Liver (tissue), 3 donors: ENCODE data around the gene PCDHGB4.

Experiments used
- FOXA1 ChIP-seq: IDR thresholded peaks from 2 replicates; pipeline ENCODE4 v1.6.1; 2016; ENCODE audit warnings: antibody characterized with exemption
- RAD21 ChIP-seq, 2 donors: IDR thresholded peaks; 2 replicates each; pipeline ENCODE4 v1.6.1; 2016; ENCODE audit warnings: antibody characterized with exemption in 2 of 2, mild to moderate bottlenecking in 2 of 2
- YY1 ChIP-seq: IDR thresholded peaks from 2 replicates; pipeline ENCODE4 v1.6.1; 2016; ENCODE audit warnings: antibody characterized with exemption, mild to moderate bottlenecking
- TF ChIP-seq, protein P1 (sequence below): fragments of 150-350 bp; IDR thresholded peaks from 2 replicates; pipeline ENCODE4 v1.5.1; 2017; ENCODE audit warnings: improper control_type of control experiment, low read depth, low read length; ENCODE audit not compliant: missing input control
- TF ChIP-seq, protein P2 (sequence below): IDR thresholded peaks from 2 replicates; pipeline ENCODE4 v1.6.1; 2016; ENCODE audit warnings: antibody characterized with exemption, mild to moderate bottlenecking
- donor health status: healthy.
- donor health status: healthy.

DNA sequence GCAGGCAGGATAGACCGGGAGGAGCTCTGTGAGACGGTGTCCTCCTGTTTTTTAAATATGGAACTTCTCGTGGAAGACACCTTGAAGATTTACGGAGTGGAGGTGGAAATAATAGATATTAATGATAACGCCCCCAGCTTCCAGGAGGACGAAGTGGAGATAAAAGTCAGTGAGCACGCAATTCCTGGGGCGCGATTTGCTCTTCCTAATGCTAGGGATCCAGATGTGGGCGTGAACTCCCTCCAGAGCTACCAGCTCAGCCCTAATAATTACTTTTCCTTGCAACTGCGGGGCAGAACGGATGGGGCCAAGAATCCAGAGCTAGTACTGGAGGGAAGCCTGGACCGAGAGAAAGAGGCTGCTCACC, 34.0 kb downstream of the PCDHGB4 start:
- TF ChIP-seq, protein P1, sequence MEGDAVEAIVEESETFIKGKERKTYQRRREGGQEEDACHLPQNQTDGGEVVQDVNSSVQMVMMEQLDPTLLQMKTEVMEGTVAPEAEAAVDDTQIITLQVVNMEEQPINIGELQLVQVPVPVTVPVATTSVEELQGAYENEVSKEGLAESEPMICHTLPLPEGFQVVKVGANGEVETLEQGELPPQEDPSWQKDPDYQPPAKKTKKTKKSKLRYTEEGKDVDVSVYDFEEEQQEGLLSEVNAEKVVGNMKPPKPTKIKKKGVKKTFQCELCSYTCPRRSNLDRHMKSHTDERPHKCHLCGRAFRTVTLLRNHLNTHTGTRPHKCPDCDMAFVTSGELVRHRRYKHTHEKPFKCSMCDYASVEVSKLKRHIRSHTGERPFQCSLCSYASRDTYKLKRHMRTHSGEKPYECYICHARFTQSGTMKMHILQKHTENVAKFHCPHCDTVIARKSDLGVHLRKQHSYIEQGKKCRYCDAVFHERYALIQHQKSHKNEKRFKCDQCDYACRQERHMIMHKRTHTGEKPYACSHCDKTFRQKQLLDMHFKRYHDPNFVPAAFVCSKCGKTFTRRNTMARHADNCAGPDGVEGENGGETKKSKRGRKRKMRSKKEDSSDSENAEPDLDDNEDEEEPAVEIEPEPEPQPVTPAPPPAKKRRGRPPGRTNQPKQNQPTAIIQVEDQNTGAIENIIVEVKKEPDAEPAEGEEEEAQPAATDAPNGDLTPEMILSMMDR: no peak
- TF ChIP-seq, protein P2, sequence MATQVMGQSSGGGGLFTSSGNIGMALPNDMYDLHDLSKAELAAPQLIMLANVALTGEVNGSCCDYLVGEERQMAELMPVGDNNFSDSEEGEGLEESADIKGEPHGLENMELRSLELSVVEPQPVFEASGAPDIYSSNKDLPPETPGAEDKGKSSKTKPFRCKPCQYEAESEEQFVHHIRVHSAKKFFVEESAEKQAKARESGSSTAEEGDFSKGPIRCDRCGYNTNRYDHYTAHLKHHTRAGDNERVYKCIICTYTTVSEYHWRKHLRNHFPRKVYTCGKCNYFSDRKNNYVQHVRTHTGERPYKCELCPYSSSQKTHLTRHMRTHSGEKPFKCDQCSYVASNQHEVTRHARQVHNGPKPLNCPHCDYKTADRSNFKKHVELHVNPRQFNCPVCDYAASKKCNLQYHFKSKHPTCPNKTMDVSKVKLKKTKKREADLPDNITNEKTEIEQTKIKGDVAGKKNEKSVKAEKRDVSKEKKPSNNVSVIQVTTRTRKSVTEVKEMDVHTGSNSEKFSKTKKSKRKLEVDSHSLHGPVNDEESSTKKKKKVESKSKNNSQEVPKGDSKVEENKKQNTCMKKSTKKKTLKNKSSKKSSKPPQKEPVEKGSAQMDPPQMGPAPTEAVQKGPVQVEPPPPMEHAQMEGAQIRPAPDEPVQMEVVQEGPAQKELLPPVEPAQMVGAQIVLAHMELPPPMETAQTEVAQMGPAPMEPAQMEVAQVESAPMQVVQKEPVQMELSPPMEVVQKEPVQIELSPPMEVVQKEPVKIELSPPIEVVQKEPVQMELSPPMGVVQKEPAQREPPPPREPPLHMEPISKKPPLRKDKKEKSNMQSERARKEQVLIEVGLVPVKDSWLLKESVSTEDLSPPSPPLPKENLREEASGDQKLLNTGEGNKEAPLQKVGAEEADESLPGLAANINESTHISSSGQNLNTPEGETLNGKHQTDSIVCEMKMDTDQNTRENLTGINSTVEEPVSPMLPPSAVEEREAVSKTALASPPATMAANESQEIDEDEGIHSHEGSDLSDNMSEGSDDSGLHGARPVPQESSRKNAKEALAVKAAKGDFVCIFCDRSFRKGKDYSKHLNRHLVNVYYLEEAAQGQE: no peak
- TF ChIP-seq YY1 (no peak), RAD21 (IDR thresholded peaks at IDR 0.05) (no peak), FOXA1 (no peak)
